GM21423 (cell line): ENCODE measurements around the gene MTHFD1.
A peak's percentile ranks its signal among the peaks of the same experiment; 100 is the strongest.

Source experiments
- ATAC-seq: cut with Tn5 transposase; IDR thresholded peaks from one replicate; pipeline ENCODE4 v1.9.1; 2021; ENCODE audit warnings: mild to moderate bottlenecking, moderate library complexity; ENCODE audit not compliant: unreplicated experiment

MTHFD1 gene

DNA sequence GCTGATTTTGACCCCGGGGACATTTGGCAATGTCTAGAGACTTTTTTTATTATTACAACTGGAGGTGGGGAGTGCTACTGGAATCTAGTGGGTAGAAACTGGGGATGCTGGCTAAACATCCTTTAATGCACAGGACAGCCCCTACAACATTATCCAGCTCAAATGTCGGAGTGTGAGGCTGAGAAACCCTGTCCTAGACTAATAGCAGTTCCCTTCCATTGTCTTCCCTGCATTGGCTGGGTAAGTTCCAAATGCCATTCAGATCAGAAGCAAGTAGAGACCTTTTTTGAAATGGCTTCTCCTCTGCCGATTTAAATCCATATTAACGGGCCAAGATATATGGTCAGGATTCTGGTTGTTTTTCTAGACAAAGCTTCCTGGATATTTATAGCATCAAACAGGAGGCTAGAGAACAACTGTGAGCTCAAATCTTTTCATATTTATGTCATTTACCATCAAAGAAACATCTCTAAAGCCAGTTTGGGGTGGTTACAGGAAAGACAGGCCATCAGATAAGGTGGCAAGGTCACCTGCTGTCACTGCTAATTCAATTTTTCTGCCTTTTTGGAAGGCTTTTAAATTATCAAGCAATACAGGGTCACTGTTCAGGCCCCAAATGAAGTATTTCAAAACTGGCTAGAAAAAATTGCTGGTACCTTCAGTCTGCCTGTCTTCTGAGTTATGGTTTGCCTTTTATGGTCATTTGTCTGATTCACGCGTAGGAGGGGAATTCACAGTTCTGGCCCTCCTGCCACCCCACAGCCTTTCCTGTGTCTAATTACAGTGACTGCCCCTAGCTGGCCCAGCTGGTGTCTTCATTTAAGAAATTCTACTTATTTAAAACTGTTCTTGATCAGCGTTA is 57.1 kb downstream of the MTHFD1 start:
- ATAC-seq: peak; percentile 93

- no peak for ATAC-seq
Observed at GRCh38 chr14:64447876-64448670, 59.9 kb downstream of the MTHFD1 start.

GRCh38 chr14:64450255-64450654 is 62.1 kb downstream of the MTHFD1 start:
- ATAC-seq: no peak

DNA sequence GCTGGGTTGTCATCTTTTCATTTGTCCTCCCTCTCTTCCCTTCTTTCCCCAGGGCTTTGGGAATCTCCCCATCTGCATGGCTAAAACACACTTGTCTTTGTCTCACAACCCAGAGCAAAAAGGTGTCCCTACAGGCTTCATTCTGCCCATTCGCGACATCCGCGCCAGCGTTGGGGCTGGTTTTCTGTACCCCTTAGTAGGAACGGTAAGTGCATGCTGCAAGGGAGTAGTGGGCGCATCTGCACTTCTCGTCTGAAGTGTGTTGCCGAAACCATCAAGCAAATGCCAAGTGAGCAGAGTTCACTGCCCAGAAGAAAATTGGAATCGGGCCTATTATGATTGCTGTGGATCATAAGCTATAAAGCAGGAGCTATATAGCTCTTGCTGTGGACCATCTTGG is 66.5 kb downstream of the MTHFD1 start:
- no peak for ATAC-seq

DNA sequence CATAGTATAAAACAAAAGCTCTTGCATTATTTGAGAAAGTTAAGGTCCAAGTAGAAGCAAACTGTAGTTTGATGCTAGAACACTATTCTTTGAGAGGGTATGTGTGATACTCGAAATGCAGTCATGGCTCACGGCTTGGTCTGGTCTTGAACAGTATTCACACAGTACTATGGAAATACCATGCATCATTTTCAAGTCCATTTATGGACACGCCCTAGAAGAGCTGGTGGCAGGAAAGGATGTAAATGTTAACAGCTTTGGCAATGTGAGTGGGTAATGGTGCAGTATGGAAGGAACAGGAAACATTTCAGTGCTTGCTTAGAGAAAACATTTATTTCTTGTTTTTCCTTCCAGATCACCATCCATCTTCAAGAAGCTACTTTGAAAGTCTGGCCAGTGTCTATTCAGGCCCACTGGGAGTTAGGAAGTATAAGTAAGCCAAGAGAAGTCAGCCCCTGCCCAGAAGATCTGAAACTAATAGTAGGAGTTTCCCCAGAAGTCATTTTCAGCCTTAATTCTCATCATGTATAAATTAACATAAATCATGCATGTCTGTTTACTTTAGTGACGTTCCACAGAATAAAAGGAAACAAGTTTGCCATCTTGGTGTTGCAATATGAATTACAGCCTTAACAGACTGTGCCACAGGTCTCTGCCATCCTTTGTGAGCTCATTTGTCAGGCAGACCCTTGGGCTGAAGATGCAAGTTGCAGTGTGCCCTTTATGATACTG is 71.4 kb downstream of the MTHFD1 start:
- no peak for ATAC-seq

DNA sequence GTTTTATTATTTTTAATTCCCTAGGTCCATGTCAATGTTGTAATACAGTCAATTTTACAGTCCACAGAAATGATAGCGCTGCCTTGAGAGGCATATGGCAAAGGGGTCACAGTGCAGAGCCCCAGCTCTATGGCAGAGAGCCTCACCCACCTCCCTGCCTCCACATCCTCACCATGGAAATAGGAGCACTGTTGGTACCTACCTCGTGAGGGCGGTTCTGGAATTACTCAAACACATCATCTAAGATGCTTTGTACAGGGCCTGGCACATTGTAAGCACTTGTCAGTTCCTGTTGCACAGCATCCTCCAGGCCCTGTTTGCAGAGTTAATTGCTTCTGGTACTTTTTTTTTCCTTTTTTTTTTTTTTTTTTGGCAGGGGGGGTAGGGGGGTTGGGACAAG is 73.1 kb downstream of the MTHFD1 start:
- ATAC-seq: no peak

GRCh38 chr14:64463195-64463594 is 75.0 kb downstream of the MTHFD1 start:
- no peak for ATAC-seq

- ATAC-seq: no peak
Observed at GRCh38 chr14:64463873-64464272, 75.7 kb downstream of the MTHFD1 start.

DNA sequence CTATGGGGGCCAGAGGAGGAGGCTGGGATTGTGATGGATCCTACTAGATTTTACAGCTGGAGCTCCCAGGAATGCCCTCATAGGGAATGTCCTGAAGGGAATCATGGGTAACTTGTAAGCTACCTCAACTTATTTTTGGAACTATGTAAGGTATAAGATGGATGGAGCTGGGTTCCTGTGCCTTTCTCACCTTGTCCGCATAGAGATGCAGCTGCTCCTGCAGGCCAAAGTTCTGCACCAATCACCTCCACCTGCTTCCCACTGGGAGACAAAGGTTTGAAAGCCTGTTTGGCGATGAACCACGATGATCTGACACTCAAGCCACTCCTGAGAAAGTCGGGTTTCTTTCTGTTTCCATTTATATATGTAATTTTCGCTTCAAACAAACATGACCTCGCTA is 76.5 kb downstream of the MTHFD1 start:
- peak; percentile 1 for ATAC-seq

GRCh38 chr14:64465191-64465822 is 77.2 kb downstream of the MTHFD1 start, which contains the start of gene AKAP5:
TSS of gene AKAP5 (plus strand) at chr14:64465499. CDS start at chr14:64468395, 2,896 bp downstream.
- ATAC-seq: peak; percentile 74

DNA sequence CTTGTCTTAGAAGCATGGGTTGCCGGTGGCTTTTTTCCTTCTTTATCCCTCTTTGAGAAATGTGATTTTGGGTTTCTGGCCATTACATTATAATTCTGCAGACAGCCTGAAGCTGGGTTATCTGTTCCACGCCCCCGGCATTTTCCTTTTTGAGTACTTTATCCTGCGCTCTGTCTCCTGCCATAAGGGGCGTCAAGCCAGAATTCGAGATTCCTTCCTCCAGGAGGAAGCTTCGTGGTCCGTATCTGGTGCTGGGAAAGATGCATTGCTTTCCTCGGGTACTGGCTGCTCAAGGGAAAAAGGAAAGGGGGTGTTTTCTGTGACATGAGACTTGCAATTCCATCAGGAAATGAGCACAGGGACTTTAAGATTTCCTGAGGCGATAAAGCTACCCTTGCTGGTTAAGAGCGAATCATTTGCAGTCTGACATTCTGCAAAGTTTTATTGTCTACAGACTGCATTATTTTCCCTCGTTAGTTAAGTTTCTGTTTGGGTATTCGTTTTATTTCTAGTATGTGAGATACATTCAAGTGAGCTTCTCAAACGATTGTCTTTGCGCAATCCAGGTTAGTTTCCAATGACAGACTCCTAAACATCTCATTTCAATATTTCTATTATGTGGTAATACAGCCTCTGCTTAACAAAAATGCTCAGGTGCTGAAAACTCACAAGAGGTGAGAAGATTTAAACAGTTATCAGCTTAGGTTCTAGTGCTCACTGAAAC is 77.8 kb downstream of the MTHFD1 start:
- no peak for ATAC-seq

GRCh38 chr14:64467101-64467500 is 78.9 kb downstream of the MTHFD1 start:
- ATAC-seq: no peak

DNA sequence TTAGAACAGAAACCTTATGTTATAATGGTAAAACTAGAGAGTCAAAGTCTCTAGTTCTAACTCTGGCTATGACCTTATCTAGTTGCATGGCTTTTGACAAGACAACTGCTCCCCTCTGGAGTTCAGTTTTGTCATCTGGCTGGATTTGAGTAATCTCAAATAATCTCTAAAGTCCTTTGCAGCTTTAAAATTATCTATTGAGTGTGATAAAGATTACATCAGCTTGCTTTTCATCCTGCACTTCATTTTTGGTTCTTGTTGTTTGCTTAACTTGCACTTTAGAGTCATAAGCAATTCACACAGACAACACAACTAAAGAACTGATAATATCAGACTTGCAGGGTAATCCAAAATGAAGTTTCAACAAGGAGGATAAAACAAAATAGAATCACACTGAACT is 79.4 kb downstream of the MTHFD1 start:
- no peak for ATAC-seq

DNA sequence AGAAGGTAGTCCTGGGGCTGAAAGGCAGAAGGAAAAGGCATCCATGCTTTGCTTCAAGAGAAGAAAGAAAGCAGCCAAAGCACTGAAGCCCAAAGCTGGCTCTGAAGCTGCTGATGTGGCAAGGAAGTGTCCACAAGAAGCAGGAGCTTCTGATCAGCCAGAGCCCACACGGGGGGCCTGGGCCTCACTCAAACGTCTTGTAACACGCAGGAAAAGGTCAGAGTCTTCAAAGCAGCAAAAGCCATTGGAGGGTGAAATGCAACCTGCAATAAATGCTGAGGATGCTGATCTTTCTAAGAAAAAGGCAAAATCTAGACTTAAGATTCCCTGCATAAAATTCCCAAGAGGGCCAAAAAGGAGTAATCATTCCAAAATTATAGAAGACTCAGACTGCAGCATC is 80.3 kb downstream of the MTHFD1 start:
- no peak for ATAC-seq

- ATAC-seq: no peak
Observed at GRCh38 chr14:64474041-64474440, 85.9 kb downstream of the MTHFD1 start.

DNA sequence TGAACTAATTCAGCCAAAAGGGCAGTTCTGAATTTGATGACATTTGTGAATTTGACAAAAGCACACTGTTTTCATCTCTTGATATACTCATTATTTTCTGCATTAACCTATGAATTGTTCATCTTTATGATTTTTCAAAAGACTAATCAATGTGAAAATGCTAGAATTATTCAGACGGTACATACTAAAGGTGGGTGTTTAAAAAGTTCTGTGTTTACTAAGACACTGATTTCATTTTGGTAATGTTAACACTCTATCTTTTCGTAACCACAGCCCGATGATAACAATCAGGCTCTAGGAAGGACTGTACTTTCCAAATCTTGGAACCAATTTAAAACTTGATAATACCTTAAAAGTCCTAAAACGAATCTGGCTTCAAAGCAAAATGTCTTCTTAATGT is 86.5 kb downstream of the MTHFD1 start:
- ATAC-seq: no peak

GRCh38 chr14:64475585-64476273 is 87.6 kb downstream of the MTHFD1 start:
- ATAC-seq: no peak

DNA sequence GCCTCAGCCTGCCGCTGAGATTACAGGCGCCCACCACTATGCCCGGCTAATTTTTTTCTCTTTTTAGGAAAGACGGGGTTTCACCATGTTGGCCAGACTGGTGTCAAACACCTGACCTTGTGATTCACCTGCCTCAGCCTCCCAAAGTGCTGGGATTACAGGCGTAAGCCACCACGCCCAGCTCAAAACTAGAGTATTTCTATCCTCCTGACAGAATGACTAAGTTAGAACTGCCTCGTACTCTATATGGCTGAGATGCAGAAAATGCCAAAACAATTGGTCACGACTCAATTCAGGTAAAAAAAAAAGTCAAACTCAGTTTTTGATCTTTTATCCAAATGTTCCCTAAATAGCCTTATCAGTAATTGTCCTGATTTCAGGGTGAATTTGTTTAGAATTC is 88.3 kb downstream of the MTHFD1 start:
- no peak for ATAC-seq

GRCh38 chr14:64478634-64479250 is 90.6 kb downstream of the MTHFD1 start:
- no peak for ATAC-seq
